A549 (cell line): ENCODE results near the gene TRAF7. TPM values are rescaled to one million over a fixed set of nuclear protein-coding genes. Genes with fewer than 3 reads are reported as not detected.

Source experiments
- ATAC-seq, 2 experiments: fragments of 200-7000 bp in 1 of 2; fragments of >200 bp in 1 of 2; cut with Nextera tagmentation in 1 of 2; cut with Tn5 transposase in 1 of 2; 3 replicates each; pipeline versions ENCODE4 v1.8.0 to v1.9.1; 2018 to 2020; ENCODE audit warnings: mild to moderate bottlenecking in 1 of 2, moderate library complexity in 1 of 2
- CTCF ChIA-PET: fragments of 300-600 bp; sonication (Branson Sonifier 250); formaldehyde crosslinking; extraction: SDS; loops from one replicate; lab custom pipeline; 2021; ENCODE audit warnings: antibody characterized with exemption, inconsistent platforms; lab: Yijun Ruan, JAX
- POLR2A ChIA-PET: fragments of 350-600 bp; formaldehyde crosslinking; extraction: SDS; loops from one replicate; lab custom pipeline; 2021; ENCODE audit warnings: antibody characterized with exemption, inconsistent platforms; lab: Yijun Ruan, JAX
- DNase-seq, 2 experiments: peaks; one replicate each; pipeline versions ENCODE4 v3.0.0 to v3.0.0-alpha.2; 2011 to 2016; ENCODE audit warnings: low read depth in 1 of 2, low spot score in 1 of 2
- FAIRE-seq: peaks from 2 replicates; lab custom pipeline; 2011; peaks lifted over from hg19 to GRCh38; lab: Jason Lieb, UNC
- H3K27ac ChIP-seq, 2 experiments: fragments of >200 bp; sonication (Bioruptor Twin); formaldehyde crosslinking; 3 replicates each; pipeline ENCODE4 v1.5.1; 2016 to 2017
- H3K4me1 ChIP-seq: fragments of >200 bp; sonication (Bioruptor Twin); formaldehyde crosslinking; 3 replicates; pipeline ENCODE4 v1.6.1; 2016
- H3K4me2 ChIP-seq: fragments of >200 bp; sonication (Bioruptor Twin); formaldehyde crosslinking; 3 replicates; pipeline ENCODE4 v1.6.1; 2016
- H3K4me3 ChIP-seq: fragments of >200 bp; sonication (Bioruptor Twin); formaldehyde crosslinking; 3 replicates; pipeline ENCODE4 v1.5.1; 2016
- H3K9me3 ChIP-seq: fragments of >200 bp; sonication (Bioruptor Twin); formaldehyde crosslinking; 3 replicates; pipeline ENCODE4 v1.6.1; 2016
- CHD2 ChIP-seq: fragments of 150-350 bp; IDR thresholded peaks from 2 replicates; pipeline ENCODE4 v1.6.1; 2014; ENCODE audit warnings: low read length; ENCODE audit not compliant: partially characterized antibody
- CHD4 ChIP-seq: fragments of 200-600 bp; sonication (generic); IDR thresholded peaks from 2 replicates; pipeline ENCODE4 v1.6.1; 2016; ENCODE audit warnings: antibody characterized with exemption, mild to moderate bottlenecking, borderline replicate concordance
- FOXS1 ChIP-seq: fragments of 250-450 bp; sonication (Bioruptor Pico); IDR thresholded peaks from 2 replicates; pipeline ENCODE4 v1.5.0; 2020; ENCODE audit warnings: mild to moderate bottlenecking, moderate library complexity
- HEYL ChIP-seq: fragments of 250-450 bp; sonication (Bioruptor Pico); IDR thresholded peaks from 2 replicates; pipeline ENCODE4 v1.8.0; 2021; ENCODE audit warnings: mild to moderate bottlenecking, moderate library complexity
- HMGXB4 ChIP-seq: fragments of 250-450 bp; sonication (Bioruptor Pico); IDR thresholded peaks from 2 replicates; pipeline ENCODE4 v1.5.0; 2021; ENCODE audit warnings: mild to moderate bottlenecking, moderate library complexity, borderline replicate concordance
- HOXB13 ChIP-seq: fragments of 250-450 bp; sonication (Bioruptor Pico); IDR thresholded peaks from 2 replicates; pipeline ENCODE4 v1.5.0; 2020; ENCODE audit warnings: low read depth, mild to moderate bottlenecking, moderate library complexity
- JUN ChIP-seq, 2 experiments: fragments of >200 bp; sonication (Bioruptor Twin); formaldehyde crosslinking; IDR thresholded peaks; 2 replicates in 1 of 2; 3 replicates in 1 of 2; pipeline ENCODE4 v1.6.1; 2016 to 2017
- MAX ChIP-seq: IDR thresholded peaks from 2 replicates; pipeline ENCODE4 v1.6.1; 2012
- MYC ChIP-seq: IDR thresholded peaks from 2 replicates; pipeline ENCODE4 v1.6.1; 2012; ENCODE audit warnings: mild to moderate bottlenecking, inconsistent platforms, low read length, improper control_type of control experiment, borderline replicate concordance
- RCOR1 ChIP-seq: fragments of 150-350 bp; IDR thresholded peaks from 2 replicates; pipeline ENCODE4 v1.6.1; 2014; ENCODE audit warnings: antibody characterized with exemption, low read length, low read depth
- REST ChIP-seq: fragments of 200-600 bp; sonication (generic); IDR thresholded peaks from 2 replicates; pipeline ENCODE4 v1.6.1; 2016; ENCODE audit warnings: antibody characterized with exemption, mild to moderate bottlenecking, moderate library complexity
- SMC3 ChIP-seq: fragments of >200 bp; sonication (Bioruptor Twin); formaldehyde crosslinking; IDR thresholded peaks from 3 replicates; pipeline ENCODE4 v1.6.1; 2018; ENCODE audit warnings: inconsistent platforms
- TP53 ChIP-seq: fragments of 250-450 bp; sonication (Bioruptor Pico); IDR thresholded peaks from 2 replicates; pipeline ENCODE4 v1.5.0; 2021; ENCODE audit warnings: mild to moderate bottlenecking, moderate library complexity
- USF2 ChIP-seq: fragments of 450-650 bp; IDR thresholded peaks from 2 replicates; pipeline ENCODE4 v1.6.1; 2014; ENCODE audit warnings: antibody characterized with exemption
- ZC3H11A ChIP-seq: fragments of 450-650 bp; IDR thresholded peaks from 2 replicates; pipeline ENCODE4 v1.6.1; 2014; ENCODE audit warnings: antibody characterized with exemption, mild to moderate bottlenecking
- ZFP36 ChIP-seq: fragments of 450-650 bp; IDR thresholded peaks from 2 replicates; pipeline ENCODE4 v1.6.1; 2014; ENCODE audit warnings: borderline replicate concordance; ENCODE audit not compliant: partially characterized antibody
- ZSCAN20 ChIP-seq: fragments of 250-450 bp; sonication (Bioruptor Pico); IDR thresholded peaks from 2 replicates; pipeline ENCODE4 v1.8.0; 2022; ENCODE audit warnings: mild to moderate bottlenecking, moderate library complexity
- WGBS: methylation state at CpG from one replicate; pipeline ENCODE4 v1.1.6; 2017; ENCODE audit errors: missing lambda C conversion rate; 5-methylcytosine and 5-hydroxymethylcytosine counted together
- polyA plus RNA-seq, 4 experiments: library from polyadenylated mRNA; depleted of rRNA in 3 of 4; stranded (reverse); fragments of >200 nt; fragmentation: RNase III in 1 of 4; extraction: RNeasy Plus Mini Kit Qiagen cat#74134 plus additional on column Dnase treatment in 1 of 4; gene quantifications; 2 replicates in 3 of 4; 3 replicates in 1 of 4; pipeline ENCODE4 v1.2.3, GENCODE V29; 2011 to 2017
- TF ChIP-seq, protein P1 (sequence below): fragments of >200 bp; sonication (Bioruptor Twin); formaldehyde crosslinking; IDR thresholded peaks from 2 replicates; pipeline ENCODE4 v1.6.1; 2016

TRAF7 gene
- polyA plus RNA-seq, 2 of the 4 experiments (the other 2 are of a cell fraction): 31.9 to 50.0 TPM

DNA sequence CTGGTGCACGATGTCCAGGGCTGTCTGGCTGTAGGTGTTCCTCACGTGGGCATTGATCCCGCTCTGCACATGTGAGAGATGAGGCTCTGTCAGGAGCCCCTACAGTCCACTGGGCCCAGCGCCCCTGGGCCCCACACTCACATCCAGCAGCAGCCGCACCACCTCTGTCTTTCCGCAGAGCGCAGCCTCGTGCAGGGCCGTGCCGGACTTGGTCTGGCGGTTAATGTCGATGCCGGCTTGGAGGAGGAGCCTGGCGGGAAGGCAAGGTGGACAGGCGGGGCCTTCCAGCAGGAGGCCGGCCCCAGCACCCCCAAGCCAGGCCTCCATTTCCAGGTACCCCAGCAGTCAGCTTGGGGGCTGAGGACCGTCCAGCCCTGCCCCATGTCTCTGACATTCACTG is 31.6 kb downstream of the TRAF7 start (continued):
- TF ChIP-seq ZSCAN20 (CRISPR knock-in tag) (no peak), HMGXB4 (CRISPR knock-in tag) (no peak), ZC3H11A (no peak), CHD4 (no peak)

DNA sequence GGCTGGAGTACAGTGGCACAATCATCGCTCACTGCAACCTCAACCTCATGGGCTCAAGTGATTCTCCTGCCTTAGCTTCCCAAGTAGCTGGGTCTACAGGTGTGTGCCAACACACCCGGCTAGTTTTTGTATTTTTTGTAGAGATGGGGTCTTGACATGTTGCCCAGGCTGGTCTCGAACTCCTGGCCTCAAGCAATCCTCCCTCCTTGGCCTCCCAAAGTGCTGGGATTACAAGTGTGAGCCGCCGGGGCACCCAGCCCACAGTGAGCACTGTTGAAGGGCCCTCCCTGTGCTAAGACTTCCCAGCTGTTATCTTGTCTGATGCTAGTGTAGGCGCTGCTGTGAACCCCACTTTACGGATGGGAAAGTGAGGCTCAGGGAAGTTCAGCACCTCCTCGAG is 32.8 kb downstream of the TRAF7 start:
- DNase-seq (no peak), FAIRE-seq (no peak), ATAC-seq (no peak)
- Histone ChIP-seq H3K4me3 (no peak overlapping the region), H3K4me2 (no peak overlapping the region), H3K27ac (no peak overlapping the region), H3K4me1 (no peaks in the 10 kb centered on the region), H3K9me3 (no peaks in the 10 kb centered on the region)
- ChIA-PET POLR2A (interaction anchor here (1.0 kb wide), 1 partner anchor 33 kb away, joined by 3 read pairs; the partner anchor contains the start of gene TRAF7), CTCF (interaction anchor here (1.0 to 1.2 kb wide), 4 partner anchors 11 to 313 kb away, joined by 3 read pairs; partner anchors contain the start of gene ECI1)
- TF ChIP-seq MYC (no peak), JUN (IDR thresholded peaks at IDR 0.05) (no peak), HEYL (CRISPR knock-in tag) (no peak)
- 77% methylated on average over 8 of the region's 8 CpGs for WGBS

DNA sequence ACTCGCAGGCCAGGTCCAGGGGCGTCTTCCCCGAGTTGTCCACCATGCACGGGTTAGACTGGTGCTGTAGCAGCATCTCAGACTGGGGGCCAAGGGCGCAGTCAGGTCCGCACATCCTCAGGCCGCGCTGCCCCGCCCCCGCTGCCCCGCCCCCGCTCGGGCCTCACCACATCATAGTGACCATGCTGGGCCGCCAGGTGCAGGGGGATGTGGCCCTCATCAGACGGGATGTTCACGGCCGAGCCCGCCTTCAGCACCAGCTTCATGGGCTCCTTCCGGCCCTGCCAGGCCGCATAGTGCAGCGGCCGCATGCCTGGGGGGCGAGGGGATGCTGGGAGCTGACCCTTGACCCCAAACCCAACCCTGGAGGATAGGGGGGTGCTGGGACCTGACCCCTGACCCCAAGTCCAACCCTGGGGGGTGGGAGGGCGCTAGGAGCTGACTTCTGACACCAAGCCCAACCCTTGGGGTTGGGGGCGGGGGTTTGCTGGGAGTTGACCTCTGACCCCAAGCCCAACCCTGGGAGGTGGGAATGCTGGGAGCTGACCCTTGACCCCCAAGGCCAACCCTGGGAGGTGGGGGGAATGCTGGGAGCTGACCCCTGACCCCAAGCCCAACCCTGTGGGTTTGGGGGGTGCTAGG is 33.8 kb downstream of the TRAF7 start:
- Histone ChIP-seq H3K4me1 (peaks cover 4% of the 10 kb centered on the region; the same call in 2 of the 3 replicates), H3K9me3 (no peaks in the 10 kb centered on the region), H3K27ac (no peak overlapping the region), H3K4me2 (no peak overlapping the region)
- 84% methylated on average over 5 of the region's 25 CpGs for WGBS
- ChIA-PET CTCF (interaction anchor here (1.0 to 1.4 kb wide), 3 partner anchors 10 to 312 kb away, joined by 3 read pairs; no protein-coding TSS in a partner anchor), POLR2A (interaction anchor here (0.6 kb wide), 1 partner anchor 13 kb away, joined by 5 read pairs; no protein-coding TSS in a partner anchor)
- no peak for ATAC-seq
- no peak for TF ChIP-seq SMC3
- no peak for TF ChIP-seq MAX
- no peak for TF ChIP-seq ZFP36
- TF ChIP-seq HOXB13 (CRISPR knock-in tag): no peak
- no peak for TF ChIP-seq FOXS1 (CRISPR knock-in tag)
- TF ChIP-seq CHD4: no peak
- TF ChIP-seq REST: no peak
- TF ChIP-seq, protein P1, sequence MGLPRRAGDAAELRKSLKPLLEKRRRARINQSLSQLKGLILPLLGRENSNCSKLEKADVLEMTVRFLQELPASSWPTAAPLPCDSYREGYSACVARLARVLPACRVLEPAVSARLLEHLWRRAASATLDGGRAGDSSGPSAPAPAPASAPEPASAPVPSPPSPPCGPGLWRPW: no peak
- TF ChIP-seq TP53 (CRISPR knock-in tag): no peak
- no peak for TF ChIP-seq USF2
- TF ChIP-seq RCOR1: no peak
- no peak for TF ChIP-seq CHD2
- TF ChIP-seq, all 56 proteins: peak for 0
- FAIRE-seq (no peak), DNase-seq (no peak)
- no peak overlapping the region for H3K4me3 ChIP-seq
